ENCODE results near the gene SAMD8. TPM values are rescaled to one million over a fixed set of nuclear protein-coding genes. Genes with fewer than 3 reads are reported as not detected.
"Not testable (repeated sequence)": the region's sequence is repeated elsewhere in the genome, so short reads cannot be mapped to it uniquely, and the experiment has no call there.

SAMD8 gene
- total RNA-seq, 1 experiment from 2014 or later: 17.1 TPM

- Histone ChIP-seq H3K27ac (ENCODE audit: low read depth, low read length, poor library complexity, severe bottlenecking) (no peak overlapping the region), H3K4me1 (ENCODE audit: insufficient read depth, low read length, poor library complexity, severe bottlenecking) (peaks cover 3% of the 10 kb centered on the region), H3K36me3 (ENCODE audit: insufficient read depth, low read length, poor library complexity, severe bottlenecking) (no peaks in the 10 kb centered on the region), H3K4me3 (ENCODE audit: low read depth, low read length, poor library complexity, severe bottlenecking) (no peak overlapping the region), H3K9me3 (ENCODE audit: low read depth, low read length, poor library complexity, severe bottlenecking) (no peaks in the 10 kb centered on the region), H3K27me3 (replicated peaks; ENCODE audit: insufficient read depth, low read depth, low read length, poor library complexity) (no peaks in the 10 kb centered on the region)
- DNase-seq (ENCODE audit: low spot score): no peak
- intact Hi-C loops (cut with micrococcal nuclease; ENCODE audit: unreplicated experiment): loop anchor here (10.0 kb wide), 1 partner anchor 117 kb away; the partner anchor contains the start of gene COMTD1
- no TSS peak for BruUV-seq (replicated peaks)
- POLR2A ChIA-PET (ENCODE audit: low non-redundant PET): no interaction called here
- TF ChIP-seq EZH2 (IDR thresholded peaks at IDR 0.05; ENCODE audit: borderline replicate concordance, low read depth, low read length, poor library complexity, severe bottlenecking) (no peak), CTCF (conservative IDR thresholded peaks at IDR 0.05; ENCODE audit: low read depth, low read length) (no peak)
- CTCF ChIA-PET: no interaction called here
These were observed 6.5 kb downstream of the SAMD8 start for GRCh38 chr10:75117995-75118394.

DNA sequence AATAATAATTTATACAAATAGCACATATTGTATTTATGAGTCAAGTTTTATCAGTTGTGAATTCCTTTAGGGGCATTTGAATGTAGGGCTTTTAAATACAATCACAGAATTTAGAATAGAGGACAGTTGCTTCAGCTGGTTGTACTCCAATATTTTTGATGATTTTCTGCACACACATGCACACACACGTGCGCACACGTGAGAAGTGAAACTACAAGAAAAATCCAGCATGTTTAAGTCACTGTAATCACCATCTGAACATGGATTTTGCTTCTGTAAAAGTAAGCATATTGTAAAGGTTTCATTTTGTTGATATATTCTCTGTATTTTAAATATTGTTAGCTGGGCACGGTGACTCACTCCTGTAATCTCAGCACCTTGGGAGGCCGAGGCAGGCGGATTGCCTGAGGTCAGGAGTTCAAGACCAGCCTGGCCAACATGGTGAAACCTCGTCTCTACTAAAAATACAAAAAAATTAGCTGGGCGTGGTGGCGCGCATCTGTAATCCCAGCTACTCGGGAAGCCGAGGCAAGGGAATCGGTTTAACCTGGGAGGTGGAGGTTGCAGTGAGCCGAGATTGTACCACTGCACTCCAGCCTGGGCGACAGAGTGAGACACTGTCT is 8.1 kb downstream of the SAMD8 start:
- CTCF ChIA-PET; H3K4me3 ChIP-seq (ENCODE audit: low read depth, low read length, poor library complexity, severe bottlenecking); H3K9me3 ChIP-seq (ENCODE audit: low read depth, low read length, poor library complexity, severe bottlenecking); H3K27me3 ChIP-seq (replicated peaks; ENCODE audit: insufficient read depth, low read depth, low read length, poor library complexity); H3K27ac ChIP-seq (ENCODE audit: low read depth, low read length, poor library complexity, severe bottlenecking); DNase-seq (ENCODE audit: low spot score); POLR2A ChIA-PET (ENCODE audit: low non-redundant PET); BruUV-seq (replicated peaks); H3K4me1 ChIP-seq (ENCODE audit: insufficient read depth, low read length, poor library complexity, severe bottlenecking); H3K36me3 ChIP-seq (ENCODE audit: insufficient read depth, low read length, poor library complexity, severe bottlenecking): not testable (repeated sequence)
- intact Hi-C loops (cut with micrococcal nuclease; ENCODE audit: unreplicated experiment): loop anchor here (10.0 kb wide), 1 partner anchor 115 kb away; the partner anchor contains the start of gene COMTD1

GRCh38 chr10:75121322-75121721 is 9.9 kb downstream of the SAMD8 start:
- TF ChIP-seq EZH2 (IDR thresholded peaks at IDR 0.05; ENCODE audit: borderline replicate concordance, low read depth, low read length, poor library complexity, severe bottlenecking) (no peak), CTCF (conservative IDR thresholded peaks at IDR 0.05; ENCODE audit: low read depth, low read length) (no peak)
- Histone ChIP-seq H3K36me3 (ENCODE audit: insufficient read depth, low read length, poor library complexity, severe bottlenecking) (no peaks in the 10 kb centered on the region), H3K27ac (ENCODE audit: low read depth, low read length, poor library complexity, severe bottlenecking) (no peak overlapping the region), H3K4me1 (ENCODE audit: insufficient read depth, low read length, poor library complexity, severe bottlenecking) (peaks cover 3% of the 10 kb centered on the region), H3K4me3 (ENCODE audit: low read depth, low read length, poor library complexity, severe bottlenecking) (no peak overlapping the region), H3K27me3 (replicated peaks; ENCODE audit: insufficient read depth, low read depth, low read length, poor library complexity) (no peaks in the 10 kb centered on the region), H3K9me3 (ENCODE audit: low read depth, low read length, poor library complexity, severe bottlenecking) (no peaks in the 10 kb centered on the region)
- ChIA-PET POLR2A (ENCODE audit: low non-redundant PET) (no interaction called here), CTCF (no interaction called here)
- BruUV-seq (replicated peaks): no TSS peak
- DNase-seq (ENCODE audit: low spot score): no peak
- intact Hi-C loops (cut with micrococcal nuclease; ENCODE audit: unreplicated experiment): no loop called here

- TF ChIP-seq CTCF (conservative IDR thresholded peaks at IDR 0.05; ENCODE audit: low read depth, low read length) (no peak), EZH2 (IDR thresholded peaks at IDR 0.05; ENCODE audit: borderline replicate concordance, low read depth, low read length, poor library complexity, severe bottlenecking) (no peak)
- H3K4me1 ChIP-seq (ENCODE audit: insufficient read depth, low read length, poor library complexity, severe bottlenecking): peaks cover 5% of the 10 kb centered on the region
- no peaks in the 10 kb centered on the region for H3K27me3 ChIP-seq (replicated peaks; ENCODE audit: insufficient read depth, low read depth, low read length, poor library complexity)
- no peaks in the 10 kb centered on the region for H3K36me3 ChIP-seq (ENCODE audit: insufficient read depth, low read length, poor library complexity, severe bottlenecking)
- H3K9me3 ChIP-seq (ENCODE audit: low read depth, low read length, poor library complexity, severe bottlenecking): no peaks in the 10 kb centered on the region
- ChIA-PET CTCF (no interaction called here), POLR2A (ENCODE audit: low non-redundant PET) (no interaction called here)
- H3K4me3 ChIP-seq (ENCODE audit: low read depth, low read length, poor library complexity, severe bottlenecking): no peak overlapping the region
- H3K27ac ChIP-seq (ENCODE audit: low read depth, low read length, poor library complexity, severe bottlenecking): no peak overlapping the region
- no peak for DNase-seq (ENCODE audit: low spot score)
- intact Hi-C loops (cut with micrococcal nuclease; ENCODE audit: unreplicated experiment): no loop called here
- BruUV-seq (replicated peaks): no TSS peak
These were observed 11.0 kb downstream of the SAMD8 start for GRCh38 chr10:75122505-75122904.
